ENCODE results near the gene ZC3H12A.

DNA sequence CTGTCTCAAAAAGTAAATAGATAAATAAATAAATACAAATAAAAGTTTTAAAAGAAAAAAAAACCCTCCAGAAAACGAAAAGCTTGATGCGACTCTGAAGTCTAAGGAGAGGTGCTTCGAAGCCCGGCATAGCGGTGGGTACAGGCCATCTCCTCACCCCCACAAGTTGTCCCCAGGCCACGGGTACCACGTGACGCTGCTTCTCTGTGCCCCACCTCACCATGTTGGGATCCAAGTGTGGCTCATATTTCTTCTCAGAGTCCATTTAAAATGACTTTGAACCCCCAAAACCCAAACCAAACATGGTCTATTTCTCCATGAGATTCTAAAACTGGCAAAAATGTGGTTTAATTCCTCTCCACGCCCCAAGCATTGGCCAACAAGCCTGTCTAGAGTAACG lies 32.9 kb upstream of the ZC3H12A start:
- TF ChIP-seq EZH2phosphoT487 (IDR thresholded peaks at IDR 0.05; ENCODE audit: borderline replicate concordance), result no peak
- TF ChIP-seq, protein P1, sequence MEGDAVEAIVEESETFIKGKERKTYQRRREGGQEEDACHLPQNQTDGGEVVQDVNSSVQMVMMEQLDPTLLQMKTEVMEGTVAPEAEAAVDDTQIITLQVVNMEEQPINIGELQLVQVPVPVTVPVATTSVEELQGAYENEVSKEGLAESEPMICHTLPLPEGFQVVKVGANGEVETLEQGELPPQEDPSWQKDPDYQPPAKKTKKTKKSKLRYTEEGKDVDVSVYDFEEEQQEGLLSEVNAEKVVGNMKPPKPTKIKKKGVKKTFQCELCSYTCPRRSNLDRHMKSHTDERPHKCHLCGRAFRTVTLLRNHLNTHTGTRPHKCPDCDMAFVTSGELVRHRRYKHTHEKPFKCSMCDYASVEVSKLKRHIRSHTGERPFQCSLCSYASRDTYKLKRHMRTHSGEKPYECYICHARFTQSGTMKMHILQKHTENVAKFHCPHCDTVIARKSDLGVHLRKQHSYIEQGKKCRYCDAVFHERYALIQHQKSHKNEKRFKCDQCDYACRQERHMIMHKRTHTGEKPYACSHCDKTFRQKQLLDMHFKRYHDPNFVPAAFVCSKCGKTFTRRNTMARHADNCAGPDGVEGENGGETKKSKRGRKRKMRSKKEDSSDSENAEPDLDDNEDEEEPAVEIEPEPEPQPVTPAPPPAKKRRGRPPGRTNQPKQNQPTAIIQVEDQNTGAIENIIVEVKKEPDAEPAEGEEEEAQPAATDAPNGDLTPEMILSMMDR (conservative IDR thresholded peaks at IDR 0.05; ENCODE audit: low read length), result no peak
